ENCODE results near the gene PHACTR1.

PHACTR1 gene

GRCh38 chr6:13079096-13079723 lies 362.6 kb downstream of the PHACTR1 start:
- no peak for DNase-seq

GRCh38 chr6:13080462-13081188 lies 364.1 kb downstream of the PHACTR1 start:
- no peak for DNase-seq

GRCh38 chr6:13081189-13081563 lies 364.6 kb downstream of the PHACTR1 start:
- no peak for DNase-seq

DNA sequence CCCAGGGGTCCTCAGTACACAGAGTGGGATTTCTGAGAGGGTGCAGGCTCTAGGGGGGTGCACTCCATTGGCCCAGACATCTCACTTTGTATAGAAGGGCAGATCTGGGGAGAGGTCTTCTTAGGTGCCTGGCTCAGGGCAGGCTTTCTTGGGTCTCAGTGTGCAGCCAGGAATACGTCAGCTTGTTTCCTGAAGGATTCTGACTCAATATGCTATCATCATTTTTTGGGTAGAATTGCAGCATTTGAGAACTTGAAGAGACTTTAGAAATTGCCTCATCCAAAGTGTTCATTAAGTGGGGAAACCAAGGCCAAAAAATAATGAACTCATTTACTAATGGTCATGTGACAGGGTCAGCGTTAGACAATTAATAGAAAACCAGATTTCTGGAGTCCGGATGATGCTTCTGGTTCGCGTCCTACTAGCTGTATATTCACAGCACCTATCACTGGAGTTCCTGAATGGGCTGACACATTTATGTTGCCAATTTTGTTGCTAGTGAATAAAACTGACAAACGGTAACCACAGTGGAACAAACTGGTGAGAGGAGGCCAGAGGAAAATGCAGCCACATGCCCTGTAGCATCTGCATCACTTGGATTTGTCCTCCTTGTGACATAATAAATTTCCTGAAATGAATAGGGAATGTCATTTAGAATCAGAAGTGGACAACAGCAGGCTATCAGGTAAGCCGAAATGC lies 372.9 kb downstream of the PHACTR1 start:
- no peak for DNase-seq

GRCh38 chr6:13091192-13091591 lies 374.6 kb downstream of the PHACTR1 start:
- DNase-seq: no peak

DNA sequence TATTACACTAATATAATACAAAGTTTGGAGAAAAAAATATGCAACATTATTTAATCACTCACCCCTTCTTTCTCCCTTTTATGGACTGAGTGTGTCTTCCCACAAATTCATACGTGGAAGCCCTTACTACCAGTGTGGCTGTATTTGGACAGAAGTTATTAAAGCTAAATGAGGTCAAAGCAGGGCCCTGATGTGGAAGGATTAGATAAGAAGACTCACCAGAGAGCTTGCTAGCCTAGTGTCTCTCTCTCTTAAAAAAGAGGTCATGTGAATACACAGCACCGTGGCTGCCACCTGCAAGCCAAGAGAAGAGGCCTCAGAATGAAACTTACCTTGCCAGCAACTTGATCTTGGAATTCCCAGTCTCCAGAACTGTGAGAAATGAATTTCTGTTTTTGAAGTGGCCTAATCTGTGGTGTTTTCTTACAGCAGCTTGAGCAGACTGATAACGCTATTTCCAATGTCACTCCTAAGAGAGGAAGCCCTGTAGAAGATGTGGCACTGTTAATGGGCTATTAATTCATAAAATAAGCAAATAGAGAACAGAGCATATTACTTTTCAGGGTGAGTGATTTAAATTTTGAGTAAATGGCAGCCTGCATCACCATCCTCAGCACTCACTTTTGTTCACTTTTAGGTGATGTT lies 378.3 kb downstream of the PHACTR1 start:
- DNase-seq: no peak

- DNase-seq: no peak
Observed at GRCh38 chr6:13096084-13096483, 379.5 kb downstream of the PHACTR1 start.

DNA sequence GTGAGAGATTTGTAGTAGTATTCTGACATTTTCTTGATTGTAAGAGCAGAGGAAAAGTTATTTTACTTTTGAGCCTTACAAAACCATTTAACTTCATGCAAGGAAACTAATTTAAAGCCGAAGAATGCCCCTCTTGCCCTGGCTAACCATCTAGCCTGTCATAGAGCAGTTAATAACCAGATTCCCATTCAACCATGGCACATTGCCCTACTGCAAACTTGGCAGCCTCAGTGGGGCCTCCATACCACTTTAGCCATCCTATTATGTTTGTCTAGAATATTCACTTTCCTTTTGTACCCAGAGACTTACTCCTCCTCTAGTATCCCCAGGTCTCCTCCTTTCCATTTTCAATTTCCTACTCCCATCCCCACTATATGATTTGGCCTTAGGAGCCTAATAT lies 380.9 kb downstream of the PHACTR1 start:
- no peak for DNase-seq

DNA sequence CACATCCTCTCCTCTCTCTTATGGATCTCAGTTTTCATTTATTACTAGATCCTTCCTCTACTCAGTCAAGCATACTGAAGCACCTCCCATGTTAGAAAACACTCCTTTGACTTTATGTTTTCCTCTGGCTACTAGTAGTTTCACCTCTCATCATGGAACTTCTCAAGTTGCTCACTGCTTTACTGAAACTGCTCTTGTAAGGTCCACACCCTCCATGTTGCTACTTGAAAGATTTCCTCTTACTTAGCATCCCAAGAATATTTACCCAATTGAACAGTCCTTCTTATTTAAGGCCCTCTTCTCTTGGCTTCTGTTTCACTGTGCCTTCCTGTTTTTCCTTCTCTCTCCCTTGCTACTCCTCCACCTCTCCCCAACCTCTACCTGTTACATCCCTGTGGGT lies 381.4 kb downstream of the PHACTR1 start:
- no peak for DNase-seq

- DNase-seq: no peak
Observed at GRCh38 chr6:13098793-13099570, 382.4 kb downstream of the PHACTR1 start.

- no peak for DNase-seq
Observed at GRCh38 chr6:13099771-13100170, 383.2 kb downstream of the PHACTR1 start.

GRCh38 chr6:13101409-13101808 lies 384.8 kb downstream of the PHACTR1 start:
- DNase-seq: no peak

- DNase-seq: no peak
Observed at GRCh38 chr6:13101985-13102384, 385.4 kb downstream of the PHACTR1 start.

DNA sequence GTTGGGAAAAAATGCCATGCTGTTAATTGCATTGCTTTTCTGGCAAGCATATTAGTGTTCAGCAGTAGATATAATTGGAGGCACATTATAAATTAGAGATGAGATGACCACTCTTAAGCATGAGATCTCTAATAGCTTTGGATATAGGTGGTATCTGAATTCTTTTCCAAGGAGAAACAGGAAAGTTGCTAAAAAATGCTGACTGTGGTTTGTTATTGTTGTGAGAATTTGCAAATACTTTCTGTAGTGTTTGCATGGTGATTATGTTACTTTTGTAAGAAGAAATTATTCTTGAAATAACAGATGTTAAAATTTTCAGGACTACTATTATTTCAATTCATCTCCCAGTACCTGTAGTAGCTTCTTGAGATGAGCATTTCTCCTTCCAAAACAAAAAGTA lies 386.6 kb downstream of the PHACTR1 start:
- DNase-seq: no peak

DNA sequence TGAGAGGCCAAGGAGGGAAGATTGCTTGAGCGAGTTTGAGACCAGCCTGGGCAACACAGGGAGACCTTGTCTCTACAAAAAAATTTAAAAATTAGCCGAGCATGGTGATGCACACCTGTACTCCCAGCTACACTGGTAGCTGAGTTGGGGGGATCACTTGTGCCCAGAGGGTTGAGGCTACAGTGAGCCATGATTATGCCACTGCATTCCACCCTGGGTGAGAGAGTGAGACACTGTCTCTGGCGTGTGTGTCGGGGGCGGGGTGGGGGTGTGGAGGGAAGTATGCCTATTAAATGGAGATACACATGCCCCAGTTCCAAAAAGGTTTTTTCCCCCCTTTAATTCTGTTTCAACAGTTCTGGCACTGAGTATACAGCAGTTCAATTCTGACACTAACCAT lies 388.6 kb downstream of the PHACTR1 start:
- no peak for DNase-seq

DNA sequence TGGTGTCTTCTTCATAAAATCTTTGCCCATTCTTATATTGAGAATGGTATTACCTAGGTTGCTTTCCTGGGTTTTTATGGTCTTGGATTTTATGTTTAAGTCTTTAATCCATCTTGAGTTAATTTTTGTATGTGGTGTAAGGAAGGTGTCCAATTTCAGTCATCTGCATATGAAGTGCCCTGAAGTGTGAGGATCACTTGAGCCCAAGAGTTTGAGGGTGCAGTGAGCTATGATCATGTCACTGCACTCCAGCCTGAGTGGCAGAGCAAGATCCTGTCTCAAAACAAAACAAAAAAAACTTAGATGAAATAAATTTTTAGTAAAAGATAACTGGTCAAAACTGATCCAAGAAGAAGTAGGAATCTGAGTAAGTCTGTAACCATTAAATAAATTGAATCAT lies 396.4 kb downstream of the PHACTR1 start:
- no peak for DNase-seq

DNA sequence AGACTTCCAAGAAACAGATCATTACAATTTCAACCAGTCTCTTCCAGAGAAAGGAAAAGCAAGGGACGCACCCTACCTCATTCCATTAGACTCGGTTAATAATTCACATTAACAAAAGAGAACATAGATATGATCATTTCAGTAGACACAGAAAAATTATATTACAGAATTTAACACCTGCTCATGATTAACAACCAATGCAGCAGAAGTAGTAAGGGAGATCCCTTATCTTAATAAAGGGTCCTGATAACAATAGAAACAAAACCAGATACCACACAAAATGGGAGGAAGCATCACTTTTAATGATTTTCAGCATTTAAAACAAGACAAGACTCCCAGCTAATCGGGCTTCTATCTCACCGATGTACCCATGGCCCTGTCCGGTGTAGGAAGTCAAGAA lies 396.8 kb downstream of the PHACTR1 start:
- DNase-seq: no peak

GRCh38 chr6:13113981-13114593 lies 397.5 kb downstream of the PHACTR1 start:
- no peak for DNase-seq

- no peak for DNase-seq
Observed at GRCh38 chr6:13116155-13116554, 399.6 kb downstream of the PHACTR1 start.

GRCh38 chr6:13117570-13117969 lies 401.0 kb downstream of the PHACTR1 start:
- no peak for DNase-seq

- DNase-seq: no peak
Observed at GRCh38 chr6:13119549-13119948, 403.0 kb downstream of the PHACTR1 start.
